GM12801 (cell line): ENCODE data around the gene ATF1.

ENCODE experiments used
- CTCF ChIP-seq: IDR thresholded peaks from one replicate; pipeline ENCODE4 v1.5.1; 2011; ENCODE audit warnings: control low read depth; ENCODE audit not compliant: insufficient read length; ENCODE audit errors: extremely low read depth

The ATF1 gene

GRCh38 chr12:50727466-50727865, 36.4 kb upstream of the ATF1 start:
- TF ChIP-seq CTCF: no peak

- TF ChIP-seq CTCF: no peak
Observed at GRCh38 chr12:50728417-50728816, 35.5 kb upstream of the ATF1 start.

DNA sequence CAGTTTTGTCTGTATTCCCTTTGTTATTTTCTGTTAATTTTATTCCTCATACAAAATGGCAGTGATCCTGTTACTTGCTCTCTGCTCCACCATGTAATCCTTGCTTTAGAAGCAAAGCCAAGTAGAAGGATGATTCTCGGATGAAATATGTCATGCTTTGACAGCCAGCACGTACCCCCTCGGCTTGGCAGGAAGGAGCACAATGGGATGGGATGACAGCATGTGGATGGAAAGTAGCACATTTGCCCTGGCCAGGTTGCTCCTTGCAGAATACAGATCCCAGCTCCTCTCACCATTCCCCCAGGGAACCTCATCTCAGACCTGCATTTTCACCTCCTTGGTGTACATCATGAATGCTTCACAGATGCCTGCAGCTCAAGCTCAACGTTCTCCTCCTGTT, 35.1 kb upstream of the ATF1 start:
- no peak for TF ChIP-seq CTCF

DNA sequence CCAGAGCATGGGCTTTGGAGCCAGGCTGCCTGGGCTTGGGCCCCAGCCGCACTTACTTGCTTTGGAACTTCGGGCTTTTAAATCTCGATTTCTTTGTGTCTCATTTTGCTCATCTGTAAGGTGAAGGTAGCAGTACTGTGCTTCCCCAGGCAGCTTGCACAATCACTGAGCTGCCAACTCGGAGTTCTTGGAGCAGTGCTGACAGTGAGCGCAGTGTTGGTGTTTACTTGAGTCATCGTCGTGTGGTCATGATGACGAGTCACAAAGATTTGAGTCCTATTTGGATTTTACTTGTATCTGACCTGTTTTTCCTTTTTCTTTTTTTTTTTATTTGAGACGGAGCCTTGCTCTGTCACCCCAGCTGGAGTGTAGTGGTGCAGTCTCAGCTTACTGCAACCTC, 31.3 kb upstream of the ATF1 start:
- TF ChIP-seq CTCF: no peak

GRCh38 chr12:50733706-50734105, 30.2 kb upstream of the ATF1 start:
- no peak for TF ChIP-seq CTCF

GRCh38 chr12:50734409-50735263, 29.3 kb upstream of the ATF1 start:
- TF ChIP-seq CTCF: no peak

GRCh38 chr12:50739611-50740010, 24.3 kb upstream of the ATF1 start:
- no peak for TF ChIP-seq CTCF
